K562 (cell line): ENCODE results near the gene ENPP7. TPM values are rescaled to one million over a fixed set of nuclear protein-coding genes. Genes with fewer than 3 reads are reported as not detected.

ENCODE experiments used
- ATAC-seq: fragments of 200-7000 bp; cut with Tn5 transposase; 3 replicates; pipeline ENCODE4 v1.9.1; 2020; ENCODE audit warnings: moderate library complexity
- BruUV-seq: library from RNA; stranded (reverse); fragments of 400-500 nt; replicated peaks from 2 replicates; lab custom pipeline; 2021; lab: Mats Ljungman, UMichigan
- CTCF ChIA-PET: fragments of 300-600 bp; formaldehyde crosslinking; extraction: SDS; loops from one replicate; lab custom pipeline; 2021; ENCODE audit warnings: low intra/inter-chr PET ratio; lab: Yijun Ruan, JAX
- POLR2A ChIA-PET: fragments of 300-600, 350-650 bp; sonication (Branson Sonifier 250); formaldehyde crosslinking; extraction: SDS; loops from one replicate; lab custom pipeline; 2021; ENCODE audit warnings: antibody characterized with exemption, inconsistent platforms; lab: Yijun Ruan, JAX
- DNase-seq, 4 experiments: peaks; one replicate each; pipeline versions ENCODE4 v3.0.0 to v3.0.0-alpha.2; 2011 to 2018; ENCODE audit warnings: low spot score in 3 of 4, mixed read lengths in 3 of 4; ENCODE audit errors: extremely low read depth in 1 of 4
- FAIRE-seq: peaks from 2 replicates; lab custom pipeline; 2011; peaks lifted over from hg19 to GRCh38; lab: Jason Lieb, UNC
- H2AFZ ChIP-seq: 2 replicates; pipeline ENCODE4 v1.6.0; 2011; ENCODE audit warnings: low read depth, low read length, control low read depth, inconsistent platforms
- H3K27ac ChIP-seq: fragments of 200-600 bp; 3 replicates; pipeline ENCODE4 v1.8.0; 2011; ENCODE audit warnings: low read depth, mild to moderate bottlenecking, control low read depth, inconsistent platforms, low read length, moderate library complexity, mixed read lengths; ENCODE audit errors: extremely low read depth
- H3K27me3 ChIP-seq, 2 experiments: fragments of 300-600 bp in 1 of 2; 2 replicates in 1 of 2; 3 replicates in 1 of 2; pipeline versions ENCODE4 v1.6.0 to v1.8.0; 2011; ENCODE audit warnings: inconsistent platforms in 2 of 2, low read length in 2 of 2, mild to moderate bottlenecking in 1 of 2, mixed read lengths in 1 of 2, moderate library complexity in 1 of 2; ENCODE audit not compliant: control insufficient read depth in 2 of 2, insufficient read depth in 2 of 2
- H3K36me3 ChIP-seq: fragments of 300-600 bp; 3 replicates; pipeline ENCODE4 v1.8.0; 2011; ENCODE audit warnings: mild to moderate bottlenecking, low read length, inconsistent platforms; ENCODE audit not compliant: control insufficient read depth, insufficient read depth
- H3K4me1 ChIP-seq, 2 experiments: fragments of 200-600 bp in 1 of 2; replicated peaks in 1 of 2; 2 replicates in 1 of 2; 3 replicates in 1 of 2; pipeline versions ENCODE4 v1.5.1 to v1.8.0; 2011; ENCODE audit warnings: inconsistent platforms in 2 of 2, low read length in 2 of 2, mild to moderate bottlenecking in 1 of 2, mixed read lengths in 1 of 2, moderate library complexity in 1 of 2; ENCODE audit not compliant: control insufficient read depth in 2 of 2, insufficient read depth in 2 of 2
- H3K4me2 ChIP-seq: 2 replicates; pipeline ENCODE4 v1.6.1; 2011; ENCODE audit warnings: low read length, control low read depth, inconsistent platforms, mixed read lengths; ENCODE audit not compliant: insufficient read depth
- H3K4me3 ChIP-seq: fragments of 200-600 bp; sonication (generic), shearing (Covaris generic); 2 replicates; pipeline ENCODE4 v1.5.1; 2016; ENCODE audit warnings: control low read depth, inconsistent platforms
- H3K79me2 ChIP-seq: fragments of 200-600 bp; 3 replicates; pipeline ENCODE4 v1.8.0; 2011; ENCODE audit warnings: low read length, inconsistent platforms; ENCODE audit not compliant: control insufficient read depth, insufficient read depth
- H3K9ac ChIP-seq, 2 experiments: 2 replicates each; pipeline versions ENCODE4 v1.6.0 to v1.6.1; 2011; ENCODE audit warnings: low read depth in 2 of 2, low read length in 2 of 2, control low read depth in 1 of 2, inconsistent platforms in 1 of 2, mild to moderate bottlenecking in 1 of 2, mixed read lengths in 1 of 2; ENCODE audit not compliant: insufficient read depth in 1 of 2
- H3K9me1 ChIP-seq: one replicate; pipeline ENCODE4 v1.6.0; 2011; ENCODE audit warnings: inconsistent platforms, mild to moderate bottlenecking, low read length, moderate library complexity; ENCODE audit not compliant: control insufficient read depth, insufficient read depth
- H3K9me3 ChIP-seq: replicated peaks from 2 replicates; pipeline ENCODE4 v1.5.1; 2011; ENCODE audit warnings: low read depth, low read length, inconsistent platforms; ENCODE audit not compliant: control insufficient read depth, insufficient read depth
- H4K20me1 ChIP-seq: replicated peaks from 2 replicates; pipeline ENCODE4 v1.6.1; 2011; ENCODE audit warnings: low read length, inconsistent platforms, mixed read lengths; ENCODE audit not compliant: control insufficient read depth, insufficient read depth
- ARID1B ChIP-seq: fragments of 450-650 bp; IDR thresholded peaks from 2 replicates; pipeline ENCODE4 v1.6.1; 2016; ENCODE audit warnings: antibody characterized with exemption, mild to moderate bottlenecking, inconsistent platforms
- BHLHE40 ChIP-seq: IDR thresholded peaks from 2 replicates; pipeline ENCODE4 v1.6.1; 2011; ENCODE audit warnings: low read length, improper control_type of control experiment
- CHD2 ChIP-seq: IDR thresholded peaks from 2 replicates; pipeline ENCODE4 v1.6.1; 2011; ENCODE audit warnings: low read depth, low read length
- GTF3C2 ChIP-seq: IDR thresholded peaks from 3 replicates; pipeline ENCODE4 v1.6.1; 2011; ENCODE audit warnings: borderline replicate concordance, mild to moderate bottlenecking, moderate library complexity; ENCODE audit not compliant: insufficient read length; ENCODE audit errors: extremely low read depth
- MYC ChIP-seq, 2 experiments: fragments of 250-450 bp in 1 of 2; sonication (Bioruptor Pico) in 1 of 2; IDR thresholded peaks; 2 replicates each; pipeline versions ENCODE4 v1.5.1 to v1.6.1; 2012 to 2021; ENCODE audit warnings: low read depth in 2 of 2, borderline replicate concordance in 1 of 2, improper control_type of control experiment in 1 of 2, low read length in 1 of 2, mild to moderate bottlenecking in 1 of 2, moderate library complexity in 1 of 2
- RBM14 ChIP-seq: fragments of 200-400 bp; formaldehyde crosslinking; IDR thresholded peaks from 2 replicates; pipeline ENCODE4 v1.6.1; 2018; ENCODE audit warnings: low read depth, mild to moderate bottlenecking, low read length, moderate library complexity, borderline replicate concordance; ENCODE audit not compliant: insufficient read depth
- RBM39 ChIP-seq: fragments of 200-400 bp; formaldehyde crosslinking; optimal IDR thresholded peaks from 2 replicates; pipeline ENCODE3; 2018; ENCODE audit warnings: low read depth, low read length
- SP1 ChIP-seq: sonication (generic); formaldehyde crosslinking; IDR thresholded peaks from 2 replicates; pipeline ENCODE4 v1.8.1; 2022; ENCODE audit warnings: mild to moderate bottlenecking, missing genetic modification reagents
- TCF7L2 ChIP-seq: fragments of 150-350 bp; IDR thresholded peaks from 2 replicates; pipeline ENCODE4 v1.6.1; 2016; ENCODE audit warnings: low read depth, mild to moderate bottlenecking, low read length, moderate library complexity
- TEAD1 ChIP-seq, 2 experiments: fragments of 450-650 bp in 1 of 2; sonication (generic) in 1 of 2; formaldehyde crosslinking; IDR thresholded peaks; 2 replicates each; pipeline versions ENCODE4 v1.4.0 to v1.8.0; 2020 to 2022; ENCODE audit warnings: mild to moderate bottlenecking in 2 of 2, missing genetic modification reagents in 1 of 2
- ZNF133 ChIP-seq: fragments of 250-450 bp; sonication (Bioruptor Pico); IDR thresholded peaks from 2 replicates; pipeline ENCODE4 v1.4.0; 2020; ENCODE audit warnings: mild to moderate bottlenecking
- ZNF408 ChIP-seq: fragments of 250-450 bp; sonication (Bioruptor Pico); IDR thresholded peaks from 2 replicates; pipeline ENCODE4 v1.4.0; 2020; ENCODE audit warnings: low read depth, mild to moderate bottlenecking, moderate library complexity
- ZNF707 ChIP-seq: fragments of 250-450 bp; sonication (Bioruptor Pico); conservative IDR thresholded peaks from 2 replicates; pipeline ENCODE4 v1.8.0; 2022; ENCODE audit warnings: inconsistent platforms, mild to moderate bottlenecking, moderate library complexity
- WGBS: fragments of 100-300 bp; shearing (Covaris generic); methylation state at CpG from one replicate; pipeline ENCODE4 v1.1.6; 2016; ENCODE audit warnings: low coverage, mixed read lengths; ENCODE audit not compliant: insufficient coverage; ENCODE audit errors: missing lambda C conversion rate; 5-methylcytosine and 5-hydroxymethylcytosine counted together
- in situ Hi-C: fragments of 300-500 bp; cut with MboI; formaldehyde crosslinking; loops from 4 replicates; pipeline ENCODE4 v1.15.0; 2018; ENCODE audit warnings: inconsistent platforms, mixed read lengths
- intact Hi-C: fragments of 100-400 bp; cut with micrococcal nuclease; formaldehyde crosslinking; loops from 2 replicates; pipeline ENCODE4 v1.14.2; 2022
- polyA plus RNA-seq, 8 experiments: library from polyadenylated mRNA; depleted of rRNA in 4 of 8; stranded (reverse) in 5 of 8; unstranded in 3 of 8; fragments of >200 nt; fragmentation: Nextera tagmentation in 2 of 8; fragmentation: Illumina TruSeq in 1 of 8; extraction: Ambion mirVana in 2 of 8; extraction: Trizol in 1 of 8; gene quantifications; 2 replicates each; pipeline versions ENCODE4 v1.2.1 to v1.2.3, GENCODE V29; 2011 to 2014; ENCODE audit warnings: inconsistent platforms in 1 of 8, missing spikeins in 1 of 8
- total RNA-seq, 7 experiments: library from RNA; depleted of rRNA in 6 of 7; stranded (reverse); fragments of >200 nt in 6 of 7; fragmentation: Illumina TruSeq in 2 of 7; extraction: Trizol in 2 of 7; gene quantifications; 2 replicates each; pipeline versions ENCODE4 v1.2.1 to v1.2.3, GENCODE V29; 2011 to 2021; ENCODE audit warnings: low replicate concordance in 1 of 7
- TF ChIP-seq, protein P1 (sequence below): fragments of 450-650 bp; formaldehyde crosslinking; IDR thresholded peaks from 2 replicates; pipeline ENCODE4 v1.4.0; 2022; ENCODE audit warnings: missing genetic modification characterization
- TF ChIP-seq, protein P2 (sequence below): fragments of 450-650 bp; IDR thresholded peaks from 2 replicates; pipeline ENCODE4 v1.6.1; 2017; ENCODE audit warnings: antibody characterized with exemption

ENPP7 gene
- total and polyA plus RNA-seq, 9 of the 15 experiments (the other 6 are each of a cell fraction or from before 2014, with no cell fraction given), result not detected

- CTCF ChIA-PET, result no interaction called here
- Histone ChIP-seq H3K79me2 (no peaks in the 10 kb centered on the region), H3K36me3 (peaks cover 20% of the 10 kb centered on the region; the same call in 1 of the 3 replicates), H3K4me2 (no peak overlapping the region), H3K9me3 (no peaks in the 10 kb centered on the region), H2AFZ (no peak overlapping the region), H3K9ac (no peak overlapping the region), H3K4me1 (peaks cover 3 to 47% of the 10 kb centered on the region in 2 experiments; a peak in 2 of 5 replicates), H3K27me3 (no peaks in the 10 kb centered on the region), H4K20me1 (no peaks in the 10 kb centered on the region), H3K9me1 (no peaks in the 10 kb centered on the region), H3K4me3 (no peak overlapping the region), H3K27ac (no peak overlapping the region)
- POLR2A ChIA-PET, result interaction anchor here (1.0 kb wide), 1 partner anchor 10 kb away, joined by 6 read pairs; the partner anchor contains the start of gene CBX2
- intact Hi-C loops (loop anchor here (5.0 kb wide), 1 partner anchor 41 kb away; no protein-coding TSS in a partner anchor), in situ Hi-C loops (no loop called here)
- BruUV-seq, result no TSS peak
- ATAC-seq, result no peak
- no peak for DNase-seq
- 35% methylated on average over 4 of the region's 5 CpGs for WGBS
- FAIRE-seq, result peak; percentile 60
- TF ChIP-seq GTF3C2 (no peak), ARID1B (no peak), ZNF408 (CRISPR knock-in tag) (no peak), RBM39 (no peak), TCF7L2 (no peak), ZNF707 (CRISPR knock-in tag) (no peak), RBM14 (no peak), SP1 (no peak), TEAD1 (CRISPR knock-in tag; IDR thresholded peaks at IDR 0.05) (no peak), ZNF133 (CRISPR knock-in tag) (no peak), BHLHE40 (no peak), CHD2 (no peak), MYC (IDR thresholded peaks at IDR 0.05; ENCODE audit: low read depth, low read length) (no peak), MYC (CRISPR knock-in tag; IDR thresholded peaks at IDR 0.05; ENCODE audit: borderline replicate concordance, low read depth) (no peak)
- TF ChIP-seq, protein P1, sequence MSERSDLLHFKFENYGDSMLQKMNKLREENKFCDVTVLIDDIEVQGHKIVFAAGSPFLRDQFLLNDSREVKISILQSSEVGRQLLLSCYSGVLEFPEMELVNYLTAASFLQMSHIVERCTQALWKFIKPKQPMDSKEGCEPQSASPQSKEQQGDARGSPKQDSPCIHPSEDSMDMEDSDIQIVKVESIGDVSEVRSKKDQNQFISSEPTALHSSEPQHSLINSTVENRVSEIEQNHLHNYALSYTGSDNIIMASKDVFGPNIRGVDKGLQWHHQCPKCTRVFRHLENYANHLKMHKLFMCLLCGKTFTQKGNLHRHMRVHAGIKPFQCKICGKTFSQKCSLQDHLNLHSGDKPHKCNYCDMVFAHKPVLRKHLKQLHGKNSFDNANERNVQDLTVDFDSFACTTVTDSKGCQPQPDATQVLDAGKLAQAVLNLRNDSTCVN (CRISPR knock-in tag), result no peak
- TF ChIP-seq, protein P2, sequence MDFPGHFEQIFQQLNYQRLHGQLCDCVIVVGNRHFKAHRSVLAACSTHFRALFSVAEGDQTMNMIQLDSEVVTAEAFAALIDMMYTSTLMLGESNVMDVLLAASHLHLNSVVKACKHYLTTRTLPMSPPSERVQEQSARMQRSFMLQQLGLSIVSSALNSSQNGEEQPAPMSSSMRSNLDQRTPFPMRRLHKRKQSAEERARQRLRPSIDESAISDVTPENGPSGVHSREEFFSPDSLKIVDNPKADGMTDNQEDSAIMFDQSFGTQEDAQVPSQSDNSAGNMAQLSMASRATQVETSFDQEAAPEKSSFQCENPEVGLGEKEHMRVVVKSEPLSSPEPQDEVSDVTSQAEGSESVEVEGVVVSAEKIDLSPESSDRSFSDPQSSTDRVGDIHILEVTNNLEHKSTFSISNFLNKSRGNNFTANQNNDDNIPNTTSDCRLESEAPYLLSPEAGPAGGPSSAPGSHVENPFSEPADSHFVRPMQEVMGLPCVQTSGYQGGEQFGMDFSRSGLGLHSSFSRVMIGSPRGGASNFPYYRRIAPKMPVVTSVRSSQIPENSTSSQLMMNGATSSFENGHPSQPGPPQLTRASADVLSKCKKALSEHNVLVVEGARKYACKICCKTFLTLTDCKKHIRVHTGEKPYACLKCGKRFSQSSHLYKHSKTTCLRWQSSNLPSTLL, result no peak
These were observed 57.7 kb downstream of the ENPP7 start for GRCh38 chr17:79788455-79788854.
